ENCODE measurements around the gene RDH8.
A peak's percentile ranks its signal among the peaks of the same experiment; 100 is the strongest.

DNA sequence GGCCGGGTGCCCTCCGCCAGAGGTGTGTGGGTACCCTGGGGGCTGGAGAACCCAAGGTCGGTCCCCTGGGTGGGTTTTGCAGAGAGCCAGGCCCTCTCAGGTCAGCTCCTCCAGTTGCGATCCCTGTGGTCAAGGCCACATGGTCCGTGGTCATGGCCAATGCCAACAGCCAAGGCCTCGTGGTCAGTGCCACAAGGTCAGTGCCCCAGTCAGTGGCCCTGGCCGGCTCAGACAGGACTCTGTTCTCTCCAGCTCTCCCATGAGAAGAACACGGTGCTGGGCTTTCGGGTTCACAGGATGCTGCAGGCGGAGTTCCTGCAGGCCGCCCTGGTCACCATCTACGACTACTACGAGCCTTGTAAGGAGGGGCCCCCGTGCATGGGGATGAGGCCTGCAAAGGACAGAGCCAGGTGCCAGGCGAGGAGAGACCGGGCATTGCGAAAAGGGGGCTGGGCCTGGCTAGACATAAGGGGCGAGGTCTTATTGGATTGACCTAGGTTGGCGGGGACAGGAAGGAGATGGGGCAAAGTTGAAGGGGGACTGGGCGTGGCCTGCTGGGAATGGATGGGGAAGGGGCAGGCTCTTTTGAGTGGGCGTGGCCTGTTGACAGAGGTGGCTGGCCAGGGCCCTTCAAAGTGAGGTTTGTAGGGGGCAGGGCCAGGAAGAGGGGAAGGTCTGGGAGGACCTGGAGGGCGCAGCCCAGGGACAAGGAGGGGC lies 57.6 kb downstream of the RDH8 start:
- TF ChIP-seq EGR1 (IDR thresholded peaks at IDR 0.05; ENCODE audit: low read depth in 2 of 2): peak; percentile 61 to 62
- TF ChIP-seq, protein P1, sequence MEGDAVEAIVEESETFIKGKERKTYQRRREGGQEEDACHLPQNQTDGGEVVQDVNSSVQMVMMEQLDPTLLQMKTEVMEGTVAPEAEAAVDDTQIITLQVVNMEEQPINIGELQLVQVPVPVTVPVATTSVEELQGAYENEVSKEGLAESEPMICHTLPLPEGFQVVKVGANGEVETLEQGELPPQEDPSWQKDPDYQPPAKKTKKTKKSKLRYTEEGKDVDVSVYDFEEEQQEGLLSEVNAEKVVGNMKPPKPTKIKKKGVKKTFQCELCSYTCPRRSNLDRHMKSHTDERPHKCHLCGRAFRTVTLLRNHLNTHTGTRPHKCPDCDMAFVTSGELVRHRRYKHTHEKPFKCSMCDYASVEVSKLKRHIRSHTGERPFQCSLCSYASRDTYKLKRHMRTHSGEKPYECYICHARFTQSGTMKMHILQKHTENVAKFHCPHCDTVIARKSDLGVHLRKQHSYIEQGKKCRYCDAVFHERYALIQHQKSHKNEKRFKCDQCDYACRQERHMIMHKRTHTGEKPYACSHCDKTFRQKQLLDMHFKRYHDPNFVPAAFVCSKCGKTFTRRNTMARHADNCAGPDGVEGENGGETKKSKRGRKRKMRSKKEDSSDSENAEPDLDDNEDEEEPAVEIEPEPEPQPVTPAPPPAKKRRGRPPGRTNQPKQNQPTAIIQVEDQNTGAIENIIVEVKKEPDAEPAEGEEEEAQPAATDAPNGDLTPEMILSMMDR (IDR thresholded peaks at IDR 0.05; ENCODE audit: low read depth, low read length, missing input control): no peak
- TF ChIP-seq JUND (IDR thresholded peaks at IDR 0.05): peak; percentile 54 to 73
- no peak for TF ChIP-seq TAF1 (conservative IDR thresholded peaks at IDR 0.05)
- peak in 1 of 2 donors; percentile 43 for TF ChIP-seq RAD21 (IDR thresholded peaks at IDR 0.05)
- peak; percentile 23 for TF ChIP-seq REST (IDR thresholded peaks at IDR 0.05)
